SIG-M5 treated with dmso at 0.1 percent for 504 hours (cell line): ENCODE results near the gene PSAT1.

Source experiments
- DNase-seq: peaks from one replicate; lab custom pipeline; 2025; ENCODE audit not compliant: unreplicated experiment; lab: John Stamatoyannopoulos, UW

The PSAT1 gene

GRCh38 chr9:78316166-78316892, 19.4 kb downstream of the PSAT1 start:
- DNase-seq: no peak

GRCh38 chr9:78319197-78320029, 22.5 kb downstream of the PSAT1 start:
- no peak for DNase-seq

- no peak for DNase-seq
These were observed 23.2 kb downstream of the PSAT1 start for GRCh38 chr9:78320030-78320693.

GRCh38 chr9:78320875-78321496, 24.1 kb downstream of the PSAT1 start:
- DNase-seq: no peak

- no peak for DNase-seq
These were observed 24.6 kb downstream of the PSAT1 start for GRCh38 chr9:78321505-78321904.

GRCh38 chr9:78324068-78324650, 27.2 kb downstream of the PSAT1 start:
- DNase-seq: no peak

GRCh38 chr9:78324682-78325081, 27.8 kb downstream of the PSAT1 start:
- DNase-seq: no peak

- DNase-seq: no peak
These were observed 28.4 kb downstream of the PSAT1 start for GRCh38 chr9:78325343-78325742.

GRCh38 chr9:78325846-78326360, 29.0 kb downstream of the PSAT1 start:
- no peak for DNase-seq

GRCh38 chr9:78326564-78326963, 29.6 kb downstream of the PSAT1 start:
- DNase-seq: no peak

GRCh38 chr9:78332381-78332780, 35.5 kb downstream of the PSAT1 start:
- no peak for DNase-seq

- DNase-seq: no peak
These were observed 51.9 kb downstream of the PSAT1 start for GRCh38 chr9:78348848-78349247.

- DNase-seq: no peak
These were observed 54.9 kb downstream of the PSAT1 start for GRCh38 chr9:78351816-78352215.

GRCh38 chr9:78354324-78354973, 57.5 kb downstream of the PSAT1 start:
- no peak for DNase-seq

GRCh38 chr9:78354989-78355388, 58.1 kb downstream of the PSAT1 start:
- DNase-seq: no peak

GRCh38 chr9:78356634-78357033, 59.7 kb downstream of the PSAT1 start:
- DNase-seq: no peak

GRCh38 chr9:78357165-78357873, 60.4 kb downstream of the PSAT1 start:
- DNase-seq: no peak

GRCh38 chr9:78358329-78359051, 61.6 kb downstream of the PSAT1 start:
- DNase-seq: no peak

- DNase-seq: no peak
These were observed 66.3 kb downstream of the PSAT1 start for GRCh38 chr9:78363221-78363620.
